ENCODE results near the gene GUCY1B1.

DNA sequence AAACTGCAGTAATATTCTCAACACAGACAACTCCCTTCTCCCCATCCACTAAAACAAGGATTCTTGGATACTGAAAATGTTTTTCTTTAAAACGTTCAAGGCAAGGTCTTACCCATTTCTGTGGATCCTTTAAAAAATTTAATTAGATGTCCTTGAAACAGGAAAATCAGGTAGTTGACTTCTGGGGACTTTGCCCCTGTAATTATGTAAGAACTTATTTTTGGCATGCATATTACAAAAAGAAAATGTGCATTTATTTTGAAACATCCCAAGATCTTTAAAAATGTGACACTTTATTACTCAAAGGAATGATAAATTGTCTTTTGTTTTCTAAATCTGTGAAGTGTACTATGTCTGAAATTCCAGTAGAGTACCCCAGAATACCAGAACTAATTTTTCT, 25.8 kb downstream of the GUCY1B1 start:
- TF ChIP-seq CTCF (IDR thresholded peaks at IDR 0.05; ENCODE audit: low read depth, low read length, poor library complexity, severe bottlenecking) (no peak), EZH2phosphoT487 (IDR thresholded peaks at IDR 0.05; ENCODE audit: borderline replicate concordance, low read length) (no peak)

Measured in DOHH2 (cell line).